ENCODE measurements around the gene DPF3.
A peak's percentile ranks its signal among the peaks of the same experiment; 100 is the strongest.

DPF3 gene

GRCh38 chr14:72737560-72737943 is 156.3 kb downstream of the DPF3 start:
- DNase-seq, result no peak

- peak; percentile 94 for DNase-seq
Measured at GRCh38 chr14:72736786-72737559, 156.9 kb downstream of the DPF3 start.

- DNase-seq, result peak; percentile 94
Measured at GRCh38 chr14:72736308-72736707, 157.6 kb downstream of the DPF3 start.

DNA sequence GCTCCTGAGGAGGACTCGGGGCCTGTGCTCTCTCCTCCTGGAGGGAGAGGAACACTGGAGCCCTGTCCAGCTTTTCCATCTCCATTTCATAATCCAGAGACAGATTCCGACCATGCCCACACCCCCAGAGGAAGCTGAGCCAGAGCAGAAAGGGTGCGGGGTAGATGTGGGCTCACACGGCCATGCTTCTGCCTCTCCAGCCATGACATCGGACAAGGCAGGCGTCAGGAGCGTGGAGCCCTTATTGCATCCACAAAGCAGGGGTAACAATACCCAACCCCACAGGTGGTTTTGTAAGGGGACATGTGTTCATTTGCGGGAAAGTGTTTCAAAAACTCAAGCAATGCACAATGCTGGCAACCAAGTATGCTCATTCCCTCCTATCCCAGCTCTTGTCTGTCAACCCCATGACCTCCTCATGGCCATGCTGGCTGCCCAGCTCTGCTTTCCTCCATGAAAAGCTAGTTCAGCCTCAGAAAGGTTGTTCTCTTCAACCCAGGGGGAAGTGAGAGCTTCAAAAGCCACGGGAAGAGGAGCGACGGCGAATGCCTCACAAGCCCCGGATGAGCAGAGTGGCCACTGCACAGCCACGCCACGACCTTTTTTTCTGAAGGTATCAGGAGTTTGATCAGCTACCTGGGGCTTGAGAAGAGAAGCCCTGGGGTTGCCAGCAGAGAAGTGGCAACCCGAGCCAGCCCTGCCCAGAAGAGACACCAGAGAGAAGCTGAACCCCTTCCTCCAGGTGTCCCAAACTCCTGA is 161.7 kb downstream of the DPF3 start:
- no peak for DNase-seq

GRCh38 chr14:72731252-72732020 is 162.5 kb downstream of the DPF3 start:
- DNase-seq, result no peak

- DNase-seq, result no peak
Measured at GRCh38 chr14:72730468-72730867, 163.4 kb downstream of the DPF3 start.

GRCh38 chr14:72726444-72726843 is 167.5 kb downstream of the DPF3 start:
- DNase-seq, result no peak

GRCh38 chr14:72723858-72724530 is 169.9 kb downstream of the DPF3 start:
- DNase-seq, result no peak

DNA sequence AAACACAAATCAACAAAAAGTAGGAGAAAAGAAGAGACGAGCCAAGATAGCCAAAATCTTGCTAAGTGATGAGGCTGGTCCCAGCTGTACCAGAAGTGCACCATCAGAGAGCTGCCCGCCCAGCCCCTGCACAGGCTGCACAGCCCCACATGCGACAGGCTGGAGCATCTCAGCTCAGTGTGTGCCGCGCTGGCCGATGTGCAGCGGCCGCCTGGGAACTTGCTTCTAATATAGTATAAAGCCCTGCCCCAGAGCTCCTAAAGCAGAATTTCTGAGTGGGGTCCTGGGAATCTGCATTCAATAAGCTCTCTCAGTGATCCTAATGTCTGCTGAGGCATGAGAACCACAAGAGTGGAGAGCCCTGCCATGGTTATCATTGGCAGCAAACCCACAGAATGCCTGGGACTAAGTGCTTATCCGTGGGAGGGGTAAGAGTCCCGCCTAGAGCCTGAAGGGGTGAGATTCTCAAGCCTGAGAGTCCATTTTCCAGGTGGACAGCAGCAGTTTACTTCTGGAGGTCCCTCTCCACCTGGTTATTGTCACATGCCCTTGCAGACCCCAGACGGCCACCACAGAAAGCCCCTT is 171.6 kb downstream of the DPF3 start:
- no peak for DNase-seq

DNA sequence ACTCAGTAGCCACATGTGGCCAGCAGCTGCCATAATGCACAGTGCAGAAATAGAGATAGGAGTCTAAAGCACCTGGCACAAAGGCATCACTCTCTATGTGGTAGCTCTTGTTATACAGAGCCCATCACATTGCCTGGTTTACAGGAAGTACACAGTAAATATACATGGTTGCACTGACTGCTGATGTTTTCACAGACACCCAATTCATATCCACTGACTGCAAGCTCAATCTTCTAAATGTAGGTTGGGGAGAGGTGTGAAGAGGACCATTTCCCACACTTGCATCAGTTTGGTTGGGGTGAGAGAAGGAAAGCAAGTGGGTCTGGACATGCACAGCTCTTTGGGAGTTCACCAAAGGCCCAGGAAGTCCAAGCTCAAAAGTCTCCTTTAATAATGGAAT is 172.8 kb downstream of the DPF3 start:
- DNase-seq, result no peak

- no peak for DNase-seq
Measured at GRCh38 chr14:72717220-72717619, 176.7 kb downstream of the DPF3 start.

DNA sequence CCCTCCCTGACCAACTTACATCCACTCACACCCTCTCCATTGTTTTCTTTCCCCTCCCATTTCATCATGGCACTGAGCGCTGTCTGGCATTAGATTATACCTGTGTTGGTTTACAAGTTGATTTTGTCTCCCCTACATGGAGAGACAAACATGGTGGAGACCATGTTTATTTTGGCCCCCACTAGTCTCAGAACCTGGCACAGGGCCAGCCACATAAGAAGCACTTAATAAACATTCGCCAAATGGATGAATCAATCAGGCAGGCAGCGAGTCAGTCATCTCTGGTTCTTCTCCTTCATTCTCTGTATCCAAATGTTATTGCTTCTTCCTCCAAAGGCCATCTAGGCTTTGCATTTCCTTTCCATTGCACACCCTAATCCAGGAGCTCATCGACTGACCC is 177.4 kb downstream of the DPF3 start:
- DNase-seq, result no peak

GRCh38 chr14:72715850-72716228 is 178.1 kb downstream of the DPF3 start:
- no peak for DNase-seq

- no peak for DNase-seq
Measured at GRCh38 chr14:72715215-72715849, 178.6 kb downstream of the DPF3 start.

DNA sequence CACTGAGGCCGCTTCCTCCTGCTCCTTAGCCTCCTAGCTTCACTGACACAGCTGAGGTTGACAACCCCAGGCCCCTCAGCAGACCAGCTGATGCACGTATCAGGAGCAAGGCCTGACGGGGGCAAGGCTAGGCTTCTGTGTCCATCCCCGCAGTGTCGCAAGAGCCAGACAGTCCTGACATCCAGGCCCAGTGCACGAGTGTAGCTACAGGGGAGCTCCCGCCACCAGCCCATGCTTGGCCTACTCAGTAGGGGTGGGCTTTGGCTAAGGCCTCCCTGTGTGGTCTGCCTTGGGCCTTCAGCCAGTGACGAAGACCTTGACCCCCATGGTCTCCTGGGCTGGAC is 179.1 kb downstream of the DPF3 start:
- DNase-seq, result no peak

GRCh38 chr14:72714094-72714493 is 179.8 kb downstream of the DPF3 start:
- DNase-seq, result no peak

- no peak for DNase-seq
Measured at GRCh38 chr14:72711936-72712335, 182.0 kb downstream of the DPF3 start.

DNA sequence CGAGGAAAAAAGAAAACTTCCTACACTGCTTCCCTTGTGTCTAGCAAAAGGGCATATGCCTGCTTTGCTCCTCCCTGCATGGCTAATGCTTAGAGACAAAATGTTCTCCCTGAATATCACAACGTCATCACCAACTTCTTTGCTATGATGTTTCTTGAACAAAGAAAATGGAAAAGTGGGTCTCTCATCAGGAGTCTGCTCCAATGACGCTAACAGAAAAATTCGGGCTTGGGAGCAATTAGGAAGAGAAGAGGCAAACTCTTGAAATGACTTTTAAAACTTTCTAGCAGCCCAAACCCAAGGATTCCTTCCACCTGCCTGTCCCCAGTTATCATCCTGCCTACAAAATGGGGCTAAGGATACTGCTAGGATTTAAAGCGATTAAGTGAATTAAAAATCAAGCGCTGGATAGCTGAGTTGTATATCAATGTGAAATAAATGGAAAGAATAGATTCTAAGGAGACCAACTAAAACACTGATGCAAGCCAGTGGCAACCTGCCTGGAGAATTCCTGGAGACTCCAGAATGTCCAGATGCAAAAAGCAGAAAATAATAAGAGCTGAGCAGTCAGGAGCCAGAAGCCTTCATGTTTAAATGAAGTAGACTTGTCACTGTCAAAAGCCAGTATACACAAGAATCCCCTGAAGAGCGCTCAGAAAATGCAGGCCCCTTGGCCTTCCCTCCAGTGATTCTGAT is 183.8 kb downstream of the DPF3 start:
- no peak for DNase-seq

DNA sequence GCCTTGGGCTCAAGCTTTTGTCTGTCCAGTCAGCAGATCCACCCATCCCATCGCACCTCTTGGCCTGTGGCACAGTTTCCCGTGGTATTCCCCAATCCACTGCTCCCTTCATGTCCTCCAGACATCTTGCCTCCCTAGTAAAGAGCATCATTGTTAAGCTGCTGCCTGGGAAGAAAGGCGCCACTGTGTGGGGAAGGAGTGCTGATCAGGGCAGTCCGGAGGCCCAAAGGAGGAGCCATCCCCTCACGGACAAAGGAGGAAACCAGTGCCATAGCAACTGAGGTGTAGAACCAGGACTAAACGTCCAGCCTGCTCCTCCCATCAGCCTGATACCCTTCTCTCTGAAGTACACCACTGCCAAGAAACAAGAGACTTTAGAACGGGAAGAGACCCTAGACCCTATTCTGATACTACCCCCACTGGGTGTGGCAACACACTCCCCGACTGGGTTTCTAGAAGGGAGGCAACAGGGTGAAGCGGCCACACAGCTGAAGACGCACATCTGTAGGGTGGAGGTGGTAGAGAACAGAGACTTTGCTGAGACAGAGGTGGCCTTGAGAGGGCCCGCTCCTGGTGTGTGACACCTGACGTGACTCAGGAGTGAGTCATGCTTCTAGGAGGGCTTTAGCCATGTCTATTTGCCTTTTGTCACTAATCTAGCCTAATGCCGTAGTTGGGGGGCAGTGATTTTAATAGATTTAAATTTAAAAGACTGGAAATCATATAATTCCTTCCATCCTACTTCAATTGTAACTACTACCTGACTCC is 185.0 kb downstream of the DPF3 start:
- DNase-seq, result no peak

DNA sequence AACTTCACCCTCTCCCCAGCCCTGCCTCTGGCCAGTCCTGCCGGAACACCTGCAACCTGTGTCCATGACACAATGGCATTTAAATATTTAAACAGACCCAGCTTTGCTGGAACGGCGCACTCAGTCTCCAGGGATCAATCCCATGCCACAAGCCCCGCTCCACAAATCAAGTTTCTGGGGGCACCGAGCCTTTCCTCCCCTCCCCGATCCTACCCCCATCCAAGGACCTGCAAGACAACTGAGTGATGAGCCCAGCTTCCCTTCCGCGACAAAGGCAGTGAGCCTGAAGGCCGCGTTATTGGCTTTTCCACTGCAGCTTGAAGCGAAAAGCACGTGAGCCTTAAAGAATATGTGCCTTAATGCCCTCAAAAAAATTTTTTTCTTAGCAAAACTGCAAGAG is 185.7 kb downstream of the DPF3 start:
- no peak for DNase-seq

DNA sequence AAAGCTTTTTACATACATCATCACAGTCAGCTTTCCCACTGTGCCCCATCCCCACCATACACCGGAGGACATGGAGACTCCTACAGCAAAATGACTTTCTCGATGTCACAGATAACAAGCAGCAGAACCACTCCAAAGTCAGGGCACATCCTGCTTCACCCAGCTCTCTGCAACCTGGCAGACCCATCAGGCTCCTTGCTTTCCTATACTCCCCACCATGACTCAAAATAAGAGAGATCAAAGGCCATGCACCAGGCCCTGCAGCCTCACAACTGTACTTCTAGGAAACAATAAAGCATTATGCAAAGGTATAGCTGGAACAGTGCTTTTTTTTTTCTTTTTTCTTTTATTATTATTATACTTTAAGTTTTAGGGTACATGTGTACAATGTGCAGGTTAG is 187.4 kb downstream of the DPF3 start:
- no peak for DNase-seq

Measured in NCI-H524 treated with DMSO at 0.1 percent for 48 hours (cell line).